K562 (cell line): ENCODE results near the gene PAF1. TPM values are rescaled to one million over a fixed set of nuclear protein-coding genes. Genes with fewer than 3 reads are reported as not detected.

Experiments used
- ATAC-seq: fragments of 200-7000 bp; cut with Tn5 transposase; 3 replicates; pipeline ENCODE4 v1.9.1; 2020; ENCODE audit warnings: moderate library complexity
- BruUV-seq: library from RNA; stranded (reverse); fragments of 400-500 nt; replicated peaks from 2 replicates; lab custom pipeline; 2021; lab: Mats Ljungman, UMichigan
- CTCF ChIA-PET: fragments of 300-600 bp; formaldehyde crosslinking; extraction: SDS; loops from one replicate; lab custom pipeline; 2021; ENCODE audit warnings: low intra/inter-chr PET ratio; lab: Yijun Ruan, JAX
- POLR2A ChIA-PET: fragments of 300-600, 350-650 bp; sonication (Branson Sonifier 250); formaldehyde crosslinking; extraction: SDS; loops from one replicate; lab custom pipeline; 2021; ENCODE audit warnings: antibody characterized with exemption, inconsistent platforms; lab: Yijun Ruan, JAX
- DNase-seq, 4 experiments: peaks; one replicate each; pipeline versions ENCODE4 v3.0.0 to v3.0.0-alpha.2; 2011 to 2018; ENCODE audit warnings: low spot score in 3 of 4, mixed read lengths in 3 of 4; ENCODE audit errors: extremely low read depth in 1 of 4
- FAIRE-seq: peaks from 2 replicates; lab custom pipeline; 2011; peaks lifted over from hg19 to GRCh38; lab: Jason Lieb, UNC
- H2AFZ ChIP-seq: 2 replicates; pipeline ENCODE4 v1.6.0; 2011; ENCODE audit warnings: low read depth, low read length, control low read depth, inconsistent platforms
- H3K27ac ChIP-seq: fragments of 200-600 bp; 3 replicates; pipeline ENCODE4 v1.8.0; 2011; ENCODE audit warnings: low read depth, mild to moderate bottlenecking, control low read depth, inconsistent platforms, low read length, moderate library complexity, mixed read lengths; ENCODE audit errors: extremely low read depth
- H3K27me3 ChIP-seq, 2 experiments: fragments of 300-600 bp in 1 of 2; 2 replicates in 1 of 2; 3 replicates in 1 of 2; pipeline versions ENCODE4 v1.6.0 to v1.8.0; 2011; ENCODE audit warnings: inconsistent platforms in 2 of 2, low read length in 2 of 2, mild to moderate bottlenecking in 1 of 2, mixed read lengths in 1 of 2, moderate library complexity in 1 of 2; ENCODE audit not compliant: control insufficient read depth in 2 of 2, insufficient read depth in 2 of 2
- H3K36me3 ChIP-seq: fragments of 300-600 bp; 3 replicates; pipeline ENCODE4 v1.8.0; 2011; ENCODE audit warnings: mild to moderate bottlenecking, low read length, inconsistent platforms; ENCODE audit not compliant: control insufficient read depth, insufficient read depth
- H3K4me1 ChIP-seq, 2 experiments: fragments of 200-600 bp in 1 of 2; replicated peaks in 1 of 2; 2 replicates in 1 of 2; 3 replicates in 1 of 2; pipeline versions ENCODE4 v1.5.1 to v1.8.0; 2011; ENCODE audit warnings: inconsistent platforms in 2 of 2, low read length in 2 of 2, mild to moderate bottlenecking in 1 of 2, mixed read lengths in 1 of 2, moderate library complexity in 1 of 2; ENCODE audit not compliant: control insufficient read depth in 2 of 2, insufficient read depth in 2 of 2
- H3K4me2 ChIP-seq: 2 replicates; pipeline ENCODE4 v1.6.1; 2011; ENCODE audit warnings: low read length, control low read depth, inconsistent platforms, mixed read lengths; ENCODE audit not compliant: insufficient read depth
- H3K4me3 ChIP-seq: fragments of 200-600 bp; sonication (generic), shearing (Covaris generic); 2 replicates; pipeline ENCODE4 v1.5.1; 2016; ENCODE audit warnings: control low read depth, inconsistent platforms
- H3K79me2 ChIP-seq: fragments of 200-600 bp; 3 replicates; pipeline ENCODE4 v1.8.0; 2011; ENCODE audit warnings: low read length, inconsistent platforms; ENCODE audit not compliant: control insufficient read depth, insufficient read depth
- H3K9ac ChIP-seq, 2 experiments: 2 replicates each; pipeline versions ENCODE4 v1.6.0 to v1.6.1; 2011; ENCODE audit warnings: low read depth in 2 of 2, low read length in 2 of 2, control low read depth in 1 of 2, inconsistent platforms in 1 of 2, mild to moderate bottlenecking in 1 of 2, mixed read lengths in 1 of 2; ENCODE audit not compliant: insufficient read depth in 1 of 2
- H3K9me1 ChIP-seq: one replicate; pipeline ENCODE4 v1.6.0; 2011; ENCODE audit warnings: inconsistent platforms, mild to moderate bottlenecking, low read length, moderate library complexity; ENCODE audit not compliant: control insufficient read depth, insufficient read depth
- H3K9me3 ChIP-seq: replicated peaks from 2 replicates; pipeline ENCODE4 v1.5.1; 2011; ENCODE audit warnings: low read depth, low read length, inconsistent platforms; ENCODE audit not compliant: control insufficient read depth, insufficient read depth
- H4K20me1 ChIP-seq: replicated peaks from 2 replicates; pipeline ENCODE4 v1.6.1; 2011; ENCODE audit warnings: low read length, inconsistent platforms, mixed read lengths; ENCODE audit not compliant: control insufficient read depth, insufficient read depth
- BCOR ChIP-seq: fragments of 450-650 bp; IDR thresholded peaks from 2 replicates; pipeline ENCODE4 v1.6.1; 2016
- BHLHE40 ChIP-seq: IDR thresholded peaks from 2 replicates; pipeline ENCODE4 v1.6.1; 2011; ENCODE audit warnings: low read length, improper control_type of control experiment
- CC2D1A ChIP-seq: fragments of 450-650 bp; IDR thresholded peaks from 2 replicates; pipeline ENCODE4 v1.6.1; 2017; ENCODE audit warnings: mild to moderate bottlenecking
- ESRRB ChIP-seq: fragments of 250-450 bp; sonication (Bioruptor Pico); IDR thresholded peaks from 2 replicates; pipeline ENCODE4 v1.5.0; 2020; ENCODE audit warnings: mild to moderate bottlenecking, moderate library complexity, borderline replicate concordance
- HDAC1 ChIP-seq, 2 experiments: fragments of 450-650 bp; IDR thresholded peaks; 2 replicates each; pipeline ENCODE4 v1.6.1; 2016 to 2017; ENCODE audit warnings: inconsistent platforms in 1 of 2, mild to moderate bottlenecking in 1 of 2, moderate library complexity in 1 of 2
- NFRKB ChIP-seq: fragments of 450-650 bp; IDR thresholded peaks from 2 replicates; pipeline ENCODE4 v1.6.1; 2016; ENCODE audit warnings: low read depth
- PKNOX1 ChIP-seq: fragments of 450-650 bp; IDR thresholded peaks from 2 replicates; pipeline ENCODE4 v1.6.1; 2016
- POLR2A ChIP-seq: fragments of 450-650 bp; conservative IDR thresholded peaks from 2 replicates; pipeline ENCODE4 v1.6.1; 2016
- SMARCA5 ChIP-seq: fragments of 450-650 bp; IDR thresholded peaks from 2 replicates; pipeline ENCODE4 v1.6.1; 2016
- SMARCE1 ChIP-seq: fragments of 450-650 bp; IDR thresholded peaks from 2 replicates; pipeline ENCODE4 v1.7.1; 2016; ENCODE audit warnings: mild to moderate bottlenecking
- TRIM24 ChIP-seq, 2 experiments: fragments of 450-650 bp; IDR thresholded peaks; 2 replicates each; pipeline ENCODE4 v1.6.1; 2016
- TRIM28 ChIP-seq: fragments of 450-650 bp; IDR thresholded peaks from 2 replicates; pipeline ENCODE4 v1.6.1; 2017
- ZFP91 ChIP-seq: sonication (generic); formaldehyde crosslinking; IDR thresholded peaks from 2 replicates; pipeline ENCODE4 v1.8.0; 2022; ENCODE audit warnings: mild to moderate bottlenecking, missing genetic modification reagents
- ZNF263 ChIP-seq: sonication (generic); formaldehyde crosslinking; IDR thresholded peaks from 2 replicates; pipeline ENCODE4 v1.8.0; 2022; ENCODE audit warnings: mild to moderate bottlenecking, missing genetic modification reagents, borderline replicate concordance
- ZNF740 ChIP-seq, 3 experiments: fragments of 200-800 bp in 1 of 3; sonication (Bioruptor generic) in 1 of 3; sonication (generic) in 1 of 3; formaldehyde crosslinking in 1 of 3; IDR thresholded peaks; 2 replicates each; pipeline versions ENCODE4 v1.6.1 to v1.8.0; 2016 to 2022; ENCODE audit warnings: mild to moderate bottlenecking in 2 of 3, missing compliant biosample characterization in 2 of 3, missing genetic modification characterization in 2 of 3, missing genetic modification reagents in 1 of 3
- WGBS: fragments of 100-300 bp; shearing (Covaris generic); methylation state at CpG from one replicate; pipeline ENCODE4 v1.1.6; 2016; ENCODE audit warnings: low coverage, mixed read lengths; ENCODE audit not compliant: insufficient coverage; ENCODE audit errors: missing lambda C conversion rate; 5-methylcytosine and 5-hydroxymethylcytosine counted together
- in situ Hi-C: fragments of 300-500 bp; cut with MboI; formaldehyde crosslinking; loops from 4 replicates; pipeline ENCODE4 v1.15.0; 2018; ENCODE audit warnings: inconsistent platforms, mixed read lengths
- intact Hi-C: fragments of 100-400 bp; cut with micrococcal nuclease; formaldehyde crosslinking; loops from 2 replicates; pipeline ENCODE4 v1.14.2; 2022
- polyA plus RNA-seq, 8 experiments: library from polyadenylated mRNA; depleted of rRNA in 4 of 8; stranded (reverse) in 5 of 8; unstranded in 3 of 8; fragments of >200 nt; fragmentation: Nextera tagmentation in 2 of 8; fragmentation: Illumina TruSeq in 1 of 8; extraction: Ambion mirVana in 2 of 8; extraction: Trizol in 1 of 8; gene quantifications; 2 replicates each; pipeline versions ENCODE4 v1.2.1 to v1.2.3, GENCODE V29; 2011 to 2014; ENCODE audit warnings: inconsistent platforms in 1 of 8, missing spikeins in 1 of 8
- total RNA-seq, 7 experiments: library from RNA; depleted of rRNA in 6 of 7; stranded (reverse); fragments of >200 nt in 6 of 7; fragmentation: Illumina TruSeq in 2 of 7; extraction: Trizol in 2 of 7; gene quantifications; 2 replicates each; pipeline versions ENCODE4 v1.2.1 to v1.2.3, GENCODE V29; 2011 to 2021; ENCODE audit warnings: low replicate concordance in 1 of 7

Gene PAF1
- total and polyA plus RNA-seq, 9 of the 15 experiments (the other 6 are each of a cell fraction or from before 2014, with no cell fraction given): 1.5 to 45.0 (median 33.8) TPM

- TF ChIP-seq ESRRB (no peak), ZFP91 (CRISPR knock-in tag) (peak; percentile 20; the same call in 1 of the 2 replicates)
These were observed 15.9 kb upstream of the PAF1 start, which contains the start of gene ZFP36 (continued) for GRCh38 chr19:39406656-39407409.

GRCh38 chr19:39405958-39406655, 15.2 kb upstream of the PAF1 start:
- no peaks in the 10 kb centered on the region for H3K27me3 ChIP-seq
- CTCF ChIA-PET: interaction anchor here (0.7 kb wide), 1 partner anchor 291 kb away, joined by 3 read pairs; no protein-coding TSS in a partner anchor
- H3K79me2 ChIP-seq: peaks cover 48% of the 10 kb centered on the region
- ATAC-seq (peak; percentile 3), DNase-seq (peak in 1 of 4 experiments; percentile 77), FAIRE-seq (peak; percentile 32)
- H4K20me1 ChIP-seq: peaks cover 4% of the 10 kb centered on the region; the same call in 1 of the 2 replicates
- H3K9me1 ChIP-seq: peaks cover 3% of the 10 kb centered on the region
- peak overlapping the region; percentile 94 for H3K27ac ChIP-seq
- H3K9me3 ChIP-seq: no peaks in the 10 kb centered on the region
- WGBS: 6% methylated on average over 20 of the region's 22 CpGs
- no TSS peak for BruUV-seq
- peak overlapping the region; percentile 82 for H3K4me2 ChIP-seq
- intact Hi-C loops (no loop called here), in situ Hi-C loops (no loop called here)
- peaks cover 64 to 86% of the 10 kb centered on the region in 2 experiments for H3K4me1 ChIP-seq
- H3K9ac ChIP-seq: peak overlapping the region; percentile 65 to 89
- H3K4me3 ChIP-seq: peak overlapping the region; percentile 78
- peak overlapping the region; percentile 70 for H2AFZ ChIP-seq
- POLR2A ChIA-PET: interaction anchor here (0.5 to 4.0 kb wide), 7 partner anchors 8 to 77 kb away, joined by 3 to 18 read pairs (median 3); partner anchors contain the start of genes MED29, PAF1, RPS16 and SAMD4B
- H3K36me3 ChIP-seq: peaks cover 13% of the 10 kb centered on the region; the same call in 1 of the 3 replicates
- TF ChIP-seq TRIM24 (IDR thresholded peaks at IDR 0.05) (peak in 1 of 2 experiments; percentile 57; a peak in 2 of 4 replicates), TRIM28 (0 out of 2 replicates have a peak, but pooled peaks have one; percentile 27), POLR2A (no peak), PKNOX1 (peak; percentile 61; the same call in 1 of the 2 replicates), ZNF740 (CRISPR knock-in tag; IDR thresholded peaks at IDR 0.05) (no peak), ZNF740 (tag; IDR thresholded peaks at IDR 0.05) (peak in 1 of 2 experiments; percentile 44; a peak in 1 of 4 replicates), SMARCA5 (peak; percentile 40; the same call in 1 of the 2 replicates), HDAC1 (IDR thresholded peaks at IDR 0.05) (peak in 1 of 2 experiments; percentile 69; a peak in 2 of 4 replicates), NFRKB (peak; percentile 20; the same call in 1 of the 2 replicates), BCOR (0 out of 2 replicates have a peak, but pooled peaks have one; percentile 32), CC2D1A (peak; percentile 47), SMARCE1 (peak; percentile 42), BHLHE40 (peak; percentile 15; the same call in 1 of the 2 replicates), ZNF263 (0 out of 2 replicates have a peak, but pooled peaks have one; percentile 39)
